Kidney epithelial cell (primary cell): ENCODE results near the gene MSH3. TPM values are rescaled to one million over a fixed set of nuclear protein-coding genes. Genes with fewer than 3 reads are reported as not detected.
"Not testable (repeated sequence)": the region's sequence is repeated elsewhere in the genome, so short reads cannot be mapped to it uniquely, and the experiment has no call there.

ENCODE experiments used
- DNase-seq: peaks from one replicate; pipeline ENCODE4 v3.0.0-alpha.2; 2010; ENCODE audit warnings: low read depth
- H3K27me3 ChIP-seq: 2 replicates; pipeline ENCODE4 v1.6.0; 2011; ENCODE audit warnings: low read length; ENCODE audit not compliant: control insufficient read depth, insufficient read depth
- H3K36me3 ChIP-seq: 2 replicates; pipeline ENCODE4 v1.5.1; 2011; ENCODE audit warnings: low read length; ENCODE audit not compliant: control insufficient read depth, insufficient read depth
- H3K4me3 ChIP-seq: 2 replicates; pipeline ENCODE4 v1.5.1; 2011; ENCODE audit warnings: low read depth, mild to moderate bottlenecking, control low read depth, low read length
- CTCF ChIP-seq: IDR thresholded peaks from 2 replicates; pipeline ENCODE4 v1.5.1; 2011; ENCODE audit warnings: mild to moderate bottlenecking, moderate library complexity, low read length, control low read depth, inconsistent platforms; ENCODE audit not compliant: insufficient read depth, poor library complexity, severe bottlenecking
- total RNA-seq: library from RNA; depleted of rRNA; stranded (reverse); fragments of >200 nt; gene quantifications from 2 replicates; pipeline ENCODE4 v1.2.3, GENCODE V29; 2015

The MSH3 gene
- total RNA-seq, 1 donor from 2014 or later: 23.5 TPM

- TF ChIP-seq CTCF: no peak
- DNase-seq: no peak
- no peaks in the 10 kb centered on the region for H3K36me3 ChIP-seq
Observed at GRCh38 chr5:80780761-80781285, 126.4 kb downstream of the MSH3 start.

GRCh38 chr5:80781356-80781755 is 126.9 kb downstream of the MSH3 start:
- Histone ChIP-seq H3K4me3 (no peak overlapping the region), H3K36me3 (no peaks in the 10 kb centered on the region), H3K27me3 (no peaks in the 10 kb centered on the region)
- no peak for TF ChIP-seq CTCF
- DNase-seq: peak; percentile 90

More at GRCh38 chr5:80780761-80781285, 126.4 kb downstream of the MSH3 start:
- Histone ChIP-seq H3K27me3 (no peaks in the 10 kb centered on the region), H3K4me3 (no peak overlapping the region)

- no peaks in the 10 kb centered on the region for H3K36me3 ChIP-seq
- TF ChIP-seq CTCF: no peak
- no peaks in the 10 kb centered on the region for H3K27me3 ChIP-seq
- no peak overlapping the region for H3K4me3 ChIP-seq
- no peak for DNase-seq
Observed at GRCh38 chr5:80782626-80783025, 128.2 kb downstream of the MSH3 start.

- H3K27me3 ChIP-seq, H3K4me3 ChIP-seq, DNase-seq, H3K36me3 ChIP-seq: not testable (repeated sequence)
Observed at GRCh38 chr5:80783751-80784150, 129.3 kb downstream of the MSH3 start.

GRCh38 chr5:80784451-80784850 is 130.0 kb downstream of the MSH3 start:
- Histone ChIP-seq H3K36me3 (no peaks in the 10 kb centered on the region), H3K27me3 (no peaks in the 10 kb centered on the region), H3K4me3 (no peak overlapping the region)
- no peak for DNase-seq
- TF ChIP-seq CTCF: no peak

- H3K27me3 ChIP-seq, DNase-seq, H3K4me3 ChIP-seq, H3K36me3 ChIP-seq: not testable (repeated sequence)
Observed at GRCh38 chr5:80789319-80790016, 135.0 kb downstream of the MSH3 start.

- no peaks in the 10 kb centered on the region for H3K27me3 ChIP-seq
- TF ChIP-seq CTCF: no peak
- no peak for DNase-seq
- no peak overlapping the region for H3K4me3 ChIP-seq
- peaks cover 2% of the 10 kb centered on the region for H3K36me3 ChIP-seq
Observed at GRCh38 chr5:80790698-80791097, 136.2 kb downstream of the MSH3 start.
